Heart right ventricle (tissue), 16 donors: Measurements from ENCODE around the gene PTPRG. TPM values are rescaled to one million over a fixed set of nuclear protein-coding genes. Genes with fewer than 3 reads are reported as not detected.

Source experiments
- ATAC-seq, 8 donors: fragments of 200-7000 bp; cut with Tn5 transposase; one replicate each; pipeline ENCODE4 v1.9.1; 2020; ENCODE audit warnings: mild to moderate bottlenecking in 8 of 8, moderate library complexity in 8 of 8, moderate number of reproducible peaks in 1 of 8
- DNase-seq, 2 donors: peaks; one replicate each; pipeline ENCODE4 v3.0.0-alpha.2; 2020
- H3K27ac ChIP-seq, 10 donors: fragments of 200-600 bp; sonication (generic) in 2 of 10; one replicate each; pipeline versions ENCODE4 v1.5.0 to v1.8.0; 2020 to 2022; ENCODE audit warnings: mild to moderate bottlenecking in 3 of 10
- H3K27me3 ChIP-seq, 7 donors: fragments of 200-600 bp; one replicate each; pipeline ENCODE4 v1.8.0; 2021 to 2022; ENCODE audit warnings: mild to moderate bottlenecking in 2 of 7
- H3K36me3 ChIP-seq, 9 donors: fragments of 200-600 bp; sonication (generic) in 1 of 9; one replicate each; pipeline versions ENCODE4 v1.5.0 to v1.8.0; 2020 to 2022; ENCODE audit warnings: mild to moderate bottlenecking in 2 of 9
- H3K4me1 ChIP-seq, 9 donors: fragments of 200-600 bp; sonication (generic) in 1 of 9; one replicate each; pipeline versions ENCODE4 v1.5.0 to v1.8.0; 2020 to 2022; ENCODE audit warnings: mild to moderate bottlenecking in 4 of 9
- H3K4me3 ChIP-seq, 10 donors: fragments of 200-600 bp; sonication (generic) in 2 of 10; one replicate each; pipeline versions ENCODE4 v1.5.0 to v1.8.0; 2020 to 2022; ENCODE audit warnings: mild to moderate bottlenecking in 7 of 10, moderate library complexity in 2 of 10
- H3K9me3 ChIP-seq, 11 donors: fragments of 200-600 bp in 10 of 11; sonication (generic) in 2 of 11; one replicate each; pipeline versions ENCODE4 v1.5.0 to v1.8.0; 2013 to 2022; ENCODE audit warnings: mild to moderate bottlenecking in 2 of 11, control low read depth in 1 of 11, moderate library complexity in 1 of 11
- CTCF ChIP-seq, 9 donors: fragments of 200-600 bp; sonication (generic) in 2 of 9; IDR thresholded peaks; one replicate each; pipeline versions ENCODE4 v1.5.0 to v1.8.0; 2021 to 2022; ENCODE audit warnings: antibody characterized with exemption in 9 of 9, mild to moderate bottlenecking in 5 of 9, moderate library complexity in 1 of 9
- WGBS, 2 donors: extraction: QIAGEN DNeasy Blood & Tissue Kit; methylation state at CpG; one replicate each; pipeline ENCODE4 v1.1.7; 2013; ENCODE audit warnings: inconsistent platforms in 1 of 2; 5-methylcytosine and 5-hydroxymethylcytosine counted together
- intact Hi-C, 10 donors: fragments of 100-400 bp; cut with DNase I; formaldehyde crosslinking; loops; one replicate each; pipeline versions ENCODE4 v1.11.1 to v1.14.2; 2022
- polyA plus RNA-seq, 2 donors: library from polyadenylated mRNA; stranded (reverse); fragments of 200-250 nt; gene quantifications; one replicate each; pipeline ENCODE4 v1.2.3, GENCODE V29; 2013
- total RNA-seq, 10 donors: library from RNA; stranded (reverse); fragmentation: NEBNext Ultra II Directional in 3 of 10; extraction: Animal tissue kit (Norgen Biotek cat#: 25700) in 3 of 10; gene quantifications; one replicate each; pipeline versions ENCODE4 v1.2.1 to v1.2.4, GENCODE V29; 2021 to 2023
- donor health status: Arrhythmogenic right ventricular cardiomyopathy.
- donor health status: ischemic (EF 13 %, LVEDD 7.1; RV severe dilation, severe dysfunction).
- donor health status: healthy with polysubstance abuse.
- donor health status: DM: no; HTN: yes; CAD: no.
- donor health status: DM: no; HTN: no; CAD: no.
- donor health status: ischemic (EF 25% LVEDD 6.9; RV normal size, moderate dysfunction).
- donor health status: ischemic (EF 25% LVEDD 5.7; RV mildly dilated, moderate dysfunction).
- donor health status: healthy.
- donor health status: DM: yes; HTN: yes; CAD: no.
- donor health status: Ischemic cardiomyopathy.
- donor health status: ischemic (EF 35%, LVEDD 5.7; RV mildly dilated, moderate dysfunction).
- donor health status: nonischemic (EF 11% LVEDD 7.7; RV severe dilation, severe dysfunction).
- donor health status: DM: yes; HTN: yes; CAD: no.
- donor health status: PGD.
- donor health status: ischemic (EF 29% LVEDD 5.4; RV normal size, mild dysfunction).
- donor health status: nonischemic (EF 23%, LVEDD 6.1; RV moderate dilation, normal function).

Gene PTPRG
- total and polyA plus RNA-seq, 12 donors, result 10.1 to 38.3 (median 32.6) TPM

GRCh38 chr3:61537366-61537765 is 24.0 kb upstream of the PTPRG start:
- TF ChIP-seq CTCF (IDR thresholded peaks at IDR 0.05), result no peak
- H3K4me3 ChIP-seq, result peak overlapping the region in 1 of 10 donors; percentile 5
- intact Hi-C loops, result loop anchor here in 1 of 10 donors (10.0 kb wide), 1 partner anchor 93 kb away; no protein-coding TSS in a partner anchor
- H3K27me3 ChIP-seq, result no peaks in the 10 kb centered on the region
- H3K36me3 ChIP-seq, result no peaks in the 10 kb centered on the region
- H3K27ac ChIP-seq, result peak overlapping the region in 3 of 10 donors; percentile 31 to 43 (median 38)
- WGBS, 2 donors, result 25% methylated on average over 6 of the region's 6 CpGs
- H3K4me1 ChIP-seq, result peaks cover 0 to 17% (median 9%) of the 10 kb centered on the region in 9 donors
- peak in 1 of 2 donors; percentile 10 for DNase-seq
- H3K9me3 ChIP-seq, result no peaks in the 10 kb centered on the region
- peak in 4 of 8 donors; percentile 58 to 80 (median 65) for ATAC-seq

GRCh38 chr3:61538486-61538885 is 22.9 kb upstream of the PTPRG start:
- WGBS, 2 donors, result 92 to 95% methylated on average over 5 of the region's 5 CpGs

GRCh38 chr3:61541694-61542093 is 19.7 kb upstream of the PTPRG start:
- H3K4me3 ChIP-seq, result no peak overlapping the region
- TF ChIP-seq CTCF (IDR thresholded peaks at IDR 0.05), result no peak
- DNase-seq, result no peak
- H3K27me3 ChIP-seq, result no peaks in the 10 kb centered on the region
- no peak for ATAC-seq
- H3K9me3 ChIP-seq, result no peaks in the 10 kb centered on the region
- no peaks in the 10 kb centered on the region for H3K36me3 ChIP-seq
- whole genome bisulfite sequencing, 2 donors, result 69 to 79% methylated on average over 4 of the region's 4 CpGs
- peaks cover 0 to 15% (median 9%) of the 10 kb centered on the region in 9 donors for H3K4me1 ChIP-seq
- intact Hi-C loops, result no loop called here
- no peak overlapping the region for H3K27ac ChIP-seq

More at GRCh38 chr3:61538486-61538885, 22.9 kb upstream of the PTPRG start:
- intact Hi-C loops, result loop anchor here in 1 of 10 donors (10.0 kb wide), 1 partner anchor 94 kb away; no protein-coding TSS in a partner anchor
- H3K27me3 ChIP-seq, result no peaks in the 10 kb centered on the region
- peaks cover 0 to 17% (median 9%) of the 10 kb centered on the region in 9 donors for H3K4me1 ChIP-seq
- no peaks in the 10 kb centered on the region for H3K9me3 ChIP-seq
- no peak overlapping the region for H3K27ac ChIP-seq
- no peaks in the 10 kb centered on the region for H3K36me3 ChIP-seq
- H3K4me3 ChIP-seq, result no peak overlapping the region
- ATAC-seq (no peak), DNase-seq (no peak)
- no peak for TF ChIP-seq CTCF (IDR thresholded peaks at IDR 0.05)

- Histone ChIP-seq H3K36me3 (no peaks in the 10 kb centered on the region), H3K9me3 (peaks cover 0 to 3% (median 0%) of the 10 kb centered on the region in 11 donors), H3K4me1 (no peaks in the 10 kb centered on the region), H3K27ac (no peak overlapping the region), H3K27me3 (no peaks in the 10 kb centered on the region), H3K4me3 (no peak overlapping the region)
- DNase-seq (no peak), ATAC-seq (no peak)
- intact Hi-C loops, result no loop called here
- 90 to 97% methylated on average over 2 of the region's 2 CpGs for WGBS, 2 donors
- TF ChIP-seq CTCF (IDR thresholded peaks at IDR 0.05), result no peak
Measured at GRCh38 chr3:61545716-61546115, 15.7 kb upstream of the PTPRG start.
